Testis (tissue), 3 donors: ENCODE data around the gene RASSF8. TPM values are rescaled to one million over a fixed set of nuclear protein-coding genes. Genes with fewer than 3 reads are reported as not detected.

Experiments used
- DNase-seq: peaks from one replicate; pipeline ENCODE4 v3.0.0-alpha.2; 2019
- H3K27ac ChIP-seq, 2 donors: fragments of 200-600 bp; sonication (generic); one replicate each; pipeline ENCODE4 v1.5.1; 2019
- H3K27me3 ChIP-seq: fragments of 200-600 bp; sonication (generic); one replicate; pipeline ENCODE4 v1.5.1; 2019
- H3K36me3 ChIP-seq: fragments of 200-600 bp; sonication (generic); one replicate; pipeline ENCODE4 v1.5.1; 2017; ENCODE audit warnings: low read depth; ENCODE audit errors: missing control alignments
- H3K4me1 ChIP-seq: fragments of 200-600 bp; sonication (generic); one replicate; pipeline ENCODE4 v1.5.1; 2019
- H3K4me3 ChIP-seq, 2 donors: fragments of 200-600 bp; sonication (generic); one replicate each; pipeline ENCODE4 v1.5.1; 2017 to 2019
- H3K9me3 ChIP-seq: fragments of 200-600 bp; sonication (generic); one replicate; pipeline ENCODE4 v1.5.1; 2017
- POLR2A ChIP-seq: fragments of 450-650 bp; IDR thresholded peaks from one replicate; pipeline ENCODE4 v1.6.1; 2017; ENCODE audit warnings: antibody characterized with exemption, mild to moderate bottlenecking, moderate library complexity
- WGBS, 2 donors: methylation state at CpG; one replicate each; pipeline ENCODE4 v1.1.5; 2018; 5-methylcytosine and 5-hydroxymethylcytosine counted together
- intact Hi-C: fragments of 100-400 bp; cut with DNase I; formaldehyde crosslinking; loops from one replicate; pipeline ENCODE4 v1.15.1; 2023; ENCODE audit warnings: low total_unique reads
- polyA plus RNA-seq: library from polyadenylated mRNA; stranded (reverse); fragments of 350-450 nt; fragmentation: Illumina TruSeq; extraction: RNeasy Lipid Tissue Mini Kit (QIAGEN cat#74804); gene quantifications from one replicate; pipeline ENCODE4 v1.2.3, GENCODE V29; 2014; ENCODE audit warnings: low read depth, low replicate concordance; ENCODE audit not compliant: insufficient read depth
- total RNA-seq, 2 donors: library from RNA; depleted of rRNA; stranded (reverse); fragments of >200 nt; gene quantifications; one replicate each; pipeline ENCODE4 v1.2.3, GENCODE V29; 2016
- TF ChIP-seq, protein P1 (sequence below), 3 experiments: fragments of 450-650 bp in 2 of 3; fragments of 200-600 bp in 1 of 3; sonication (generic) in 1 of 3; IDR thresholded peaks; one replicate each; pipeline ENCODE4 v1.5.1; 2016 to 2019; ENCODE audit warnings: antibody characterized with exemption in 3 of 3, mild to moderate bottlenecking in 2 of 3, moderate library complexity in 1 of 3

RASSF8 gene
- total and polyA plus RNA-seq, 3 donors from 2014 or later = 71.7 to 93.5 (median 90.0) TPM

DNA sequence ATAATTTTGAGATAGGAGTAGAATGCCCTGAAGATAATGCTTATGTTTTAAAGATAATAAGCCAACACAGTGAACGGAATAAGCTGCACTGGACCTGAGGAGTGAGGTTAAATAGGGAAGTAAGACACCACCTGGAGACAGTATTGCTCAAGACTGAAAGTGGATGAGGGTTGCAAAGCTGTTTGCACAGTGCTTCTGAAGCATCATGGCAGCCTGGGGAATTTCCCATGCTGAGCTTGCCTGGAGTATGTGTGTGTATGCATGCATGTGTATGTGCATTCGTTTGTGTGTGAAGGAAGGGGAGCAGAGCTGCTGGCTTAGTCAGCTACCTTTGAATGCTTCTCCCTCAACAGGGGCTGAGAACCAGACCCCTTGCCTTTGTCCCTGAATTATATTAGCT is 130.5 kb downstream of the RASSF8 start:
- TF ChIP-seq, protein P1, sequence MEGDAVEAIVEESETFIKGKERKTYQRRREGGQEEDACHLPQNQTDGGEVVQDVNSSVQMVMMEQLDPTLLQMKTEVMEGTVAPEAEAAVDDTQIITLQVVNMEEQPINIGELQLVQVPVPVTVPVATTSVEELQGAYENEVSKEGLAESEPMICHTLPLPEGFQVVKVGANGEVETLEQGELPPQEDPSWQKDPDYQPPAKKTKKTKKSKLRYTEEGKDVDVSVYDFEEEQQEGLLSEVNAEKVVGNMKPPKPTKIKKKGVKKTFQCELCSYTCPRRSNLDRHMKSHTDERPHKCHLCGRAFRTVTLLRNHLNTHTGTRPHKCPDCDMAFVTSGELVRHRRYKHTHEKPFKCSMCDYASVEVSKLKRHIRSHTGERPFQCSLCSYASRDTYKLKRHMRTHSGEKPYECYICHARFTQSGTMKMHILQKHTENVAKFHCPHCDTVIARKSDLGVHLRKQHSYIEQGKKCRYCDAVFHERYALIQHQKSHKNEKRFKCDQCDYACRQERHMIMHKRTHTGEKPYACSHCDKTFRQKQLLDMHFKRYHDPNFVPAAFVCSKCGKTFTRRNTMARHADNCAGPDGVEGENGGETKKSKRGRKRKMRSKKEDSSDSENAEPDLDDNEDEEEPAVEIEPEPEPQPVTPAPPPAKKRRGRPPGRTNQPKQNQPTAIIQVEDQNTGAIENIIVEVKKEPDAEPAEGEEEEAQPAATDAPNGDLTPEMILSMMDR (IDR thresholded peaks at IDR 0.05) = no peak
- no peak for TF ChIP-seq POLR2A
- Histone ChIP-seq H3K9me3 (no peaks in the 10 kb centered on the region), H3K36me3 (no peaks in the 10 kb centered on the region), H3K4me3 (no peak overlapping the region), H3K4me1 (no peaks in the 10 kb centered on the region), H3K27me3 (no peaks in the 10 kb centered on the region), H3K27ac (no peak overlapping the region)
- intact Hi-C loops = no loop called here
- 66 to 74% methylated on average over 2 of the region's 2 CpGs for WGBS, 2 donors
- no peak for DNase-seq

- Histone ChIP-seq H3K27ac (no peak overlapping the region), H3K9me3 (no peaks in the 10 kb centered on the region), H3K36me3 (no peaks in the 10 kb centered on the region), H3K4me3 (no peak overlapping the region), H3K4me1 (no peaks in the 10 kb centered on the region), H3K27me3 (no peaks in the 10 kb centered on the region)
- DNase-seq = no peak
- 87 to 89% methylated on average over 11 of the region's 11 CpGs for WGBS, 2 donors
- TF ChIP-seq, protein P1 (IDR thresholded peaks at IDR 0.05) = no peak
- TF ChIP-seq POLR2A = no peak
- intact Hi-C loops = no loop called here
These were observed 132.5 kb downstream of the RASSF8 start for GRCh38 chr12:26090836-26091510.

- H3K4me1 ChIP-seq = no peaks in the 10 kb centered on the region
- no peak for DNase-seq
- H3K4me3 ChIP-seq = no peak overlapping the region
- no peaks in the 10 kb centered on the region for H3K36me3 ChIP-seq
- TF ChIP-seq POLR2A = no peak
- TF ChIP-seq, protein P1 (IDR thresholded peaks at IDR 0.05) = no peak
- no peaks in the 10 kb centered on the region for H3K27me3 ChIP-seq
- intact Hi-C loops = no loop called here
- no peaks in the 10 kb centered on the region for H3K9me3 ChIP-seq
- H3K27ac ChIP-seq = no peak overlapping the region
- WGBS, 2 donors = 75 to 87% methylated on average over 6 of the region's 6 CpGs
These were observed 133.3 kb downstream of the RASSF8 start for GRCh38 chr12:26091822-26092221.

- no peaks in the 10 kb centered on the region for H3K27me3 ChIP-seq
- no peaks in the 10 kb centered on the region for H3K36me3 ChIP-seq
- 62 to 77% methylated on average over 4 of the region's 4 CpGs for WGBS, 2 donors
- no peaks in the 10 kb centered on the region for H3K9me3 ChIP-seq
- intact Hi-C loops = no loop called here
- H3K4me3 ChIP-seq = no peak overlapping the region
- no peak for DNase-seq
- TF ChIP-seq, protein P1 (IDR thresholded peaks at IDR 0.05) = no peak
- no peak for TF ChIP-seq POLR2A
- H3K27ac ChIP-seq = no peak overlapping the region
- H3K4me1 ChIP-seq = no peaks in the 10 kb centered on the region
These were observed 134.0 kb downstream of the RASSF8 start for GRCh38 chr12:26092346-26093105.
